OCI-LY1 (cell line): ENCODE data around the gene GCN1.
A peak's percentile ranks its signal among the peaks of the same experiment; 100 is the strongest.

Experiments
- H2AFZ ChIP-seq: fragments of 200-600 bp; sonication (generic), shearing (Covaris generic); 2 replicates; pipeline ENCODE4 v1.6.0; 2014; ENCODE audit warnings: antibody characterized with exemption, mild to moderate bottlenecking, low read length
- H3F3A ChIP-seq: fragments of 200-600 bp; sonication (generic), shearing (Covaris generic); 2 replicates; pipeline ENCODE4 v1.6.0; 2014; ENCODE audit warnings: mild to moderate bottlenecking, antibody characterized with exemption, low read length, moderate library complexity; ENCODE audit not compliant: insufficient read depth
- H3K27ac ChIP-seq: fragments of 200-600 bp; sonication (generic); 2 replicates; pipeline ENCODE4 v1.5.1; 2014; ENCODE audit warnings: low read length, mixed run types, mild to moderate bottlenecking, low read depth; ENCODE audit not compliant: poor library complexity, severe bottlenecking
- H3K27me3 ChIP-seq: fragments of 200-600 bp; sonication (generic); 2 replicates; pipeline ENCODE4 v1.6.0; 2014; ENCODE audit warnings: antibody characterized with exemption, mild to moderate bottlenecking, low read length, moderate library complexity; ENCODE audit not compliant: insufficient read depth
- H3K36me3 ChIP-seq: fragments of 200-600 bp; sonication (generic); 2 replicates; pipeline ENCODE4 v1.6.1; 2014; ENCODE audit warnings: mild to moderate bottlenecking, antibody characterized with exemption, low read length, moderate library complexity, mixed read lengths; ENCODE audit not compliant: insufficient read depth
- H3K4me1 ChIP-seq: fragments of 200-600 bp; sonication (generic); 2 replicates; pipeline ENCODE4 v1.5.1; 2014; ENCODE audit warnings: mild to moderate bottlenecking, low read length, moderate library complexity; ENCODE audit not compliant: insufficient read depth, severe bottlenecking
- H3K4me2 ChIP-seq: fragments of 200-600 bp; sonication (generic), shearing (Covaris generic); 2 replicates; pipeline ENCODE4 v1.6.1; 2014; ENCODE audit warnings: low read length
- H3K4me3 ChIP-seq: fragments of 200-600 bp; sonication (generic); 2 replicates; pipeline ENCODE4 v1.5.1; 2014; ENCODE audit warnings: low read length, low read depth, mild to moderate bottlenecking, mixed read lengths; ENCODE audit not compliant: poor library complexity, severe bottlenecking
- H3K79me2 ChIP-seq: fragments of 200-600 bp; shearing (Covaris generic); 2 replicates; pipeline ENCODE4 v1.6.1; 2016; ENCODE audit warnings: mixed run types, low read length, mixed read lengths; ENCODE audit not compliant: insufficient read depth
- H3K9ac ChIP-seq: fragments of 200-600 bp; sonication (generic), shearing (Covaris generic); 2 replicates; pipeline ENCODE4 v1.6.1; 2014; ENCODE audit warnings: mild to moderate bottlenecking, low read length, mixed read lengths
- H3K9me2 ChIP-seq: fragments of 200-600 bp; sonication (generic), shearing (Covaris generic); 2 replicates; pipeline ENCODE4 v1.6.1; 2014; ENCODE audit warnings: low read depth, mild to moderate bottlenecking, low read length, mixed read lengths
- H3K9me3 ChIP-seq: fragments of 200-600 bp; shearing (Covaris generic); 2 replicates; pipeline ENCODE4 v1.6.1; 2014; ENCODE audit warnings: low read length, mixed read lengths
- H4K20me1 ChIP-seq: fragments of 200-600 bp; sonication (generic), shearing (Covaris generic); 2 replicates; pipeline ENCODE4 v1.6.0; 2016; ENCODE audit warnings: mild to moderate bottlenecking, low read length; ENCODE audit not compliant: insufficient read depth
- EZH2 ChIP-seq: fragments of 200-600 bp; sonication (generic), shearing (Covaris generic); IDR thresholded peaks from 2 replicates; pipeline ENCODE4 v1.8.0; 2017; ENCODE audit warnings: borderline replicate concordance, mixed run types, mild to moderate bottlenecking, antibody characterized with exemption, low read length, moderate library complexity, mixed read lengths
- TF ChIP-seq, protein P1 (sequence below): fragments of 200-600 bp; sonication (generic), shearing (Covaris generic); IDR thresholded peaks from 2 replicates; pipeline ENCODE4 v1.5.1; 2017; ENCODE audit warnings: mild to moderate bottlenecking, antibody characterized with exemption, low read length, moderate library complexity, mixed read lengths

The GCN1 gene

GRCh38 chr12:120095331-120095730 is 99.2 kb downstream of the GCN1 start:
- Histone ChIP-seq H3K79me2 (no peaks in the 10 kb centered on the region), H3K27ac (no peak overlapping the region), H2AFZ (no peak overlapping the region), H3F3A (no peaks in the 10 kb centered on the region), H3K4me1 (peaks cover 31% of the 10 kb centered on the region), H3K27me3 (no peaks in the 10 kb centered on the region), H3K9me2 (no peaks in the 10 kb centered on the region), H3K36me3 (peaks cover 67% of the 10 kb centered on the region), H3K4me2 (no peak overlapping the region), H3K9me3 (no peaks in the 10 kb centered on the region), H4K20me1 (no peaks in the 10 kb centered on the region), H3K9ac (no peak overlapping the region), H3K4me3 (no peak overlapping the region)
- TF ChIP-seq, protein P1, sequence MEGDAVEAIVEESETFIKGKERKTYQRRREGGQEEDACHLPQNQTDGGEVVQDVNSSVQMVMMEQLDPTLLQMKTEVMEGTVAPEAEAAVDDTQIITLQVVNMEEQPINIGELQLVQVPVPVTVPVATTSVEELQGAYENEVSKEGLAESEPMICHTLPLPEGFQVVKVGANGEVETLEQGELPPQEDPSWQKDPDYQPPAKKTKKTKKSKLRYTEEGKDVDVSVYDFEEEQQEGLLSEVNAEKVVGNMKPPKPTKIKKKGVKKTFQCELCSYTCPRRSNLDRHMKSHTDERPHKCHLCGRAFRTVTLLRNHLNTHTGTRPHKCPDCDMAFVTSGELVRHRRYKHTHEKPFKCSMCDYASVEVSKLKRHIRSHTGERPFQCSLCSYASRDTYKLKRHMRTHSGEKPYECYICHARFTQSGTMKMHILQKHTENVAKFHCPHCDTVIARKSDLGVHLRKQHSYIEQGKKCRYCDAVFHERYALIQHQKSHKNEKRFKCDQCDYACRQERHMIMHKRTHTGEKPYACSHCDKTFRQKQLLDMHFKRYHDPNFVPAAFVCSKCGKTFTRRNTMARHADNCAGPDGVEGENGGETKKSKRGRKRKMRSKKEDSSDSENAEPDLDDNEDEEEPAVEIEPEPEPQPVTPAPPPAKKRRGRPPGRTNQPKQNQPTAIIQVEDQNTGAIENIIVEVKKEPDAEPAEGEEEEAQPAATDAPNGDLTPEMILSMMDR: no peak
- TF ChIP-seq EZH2: no peak

DNA sequence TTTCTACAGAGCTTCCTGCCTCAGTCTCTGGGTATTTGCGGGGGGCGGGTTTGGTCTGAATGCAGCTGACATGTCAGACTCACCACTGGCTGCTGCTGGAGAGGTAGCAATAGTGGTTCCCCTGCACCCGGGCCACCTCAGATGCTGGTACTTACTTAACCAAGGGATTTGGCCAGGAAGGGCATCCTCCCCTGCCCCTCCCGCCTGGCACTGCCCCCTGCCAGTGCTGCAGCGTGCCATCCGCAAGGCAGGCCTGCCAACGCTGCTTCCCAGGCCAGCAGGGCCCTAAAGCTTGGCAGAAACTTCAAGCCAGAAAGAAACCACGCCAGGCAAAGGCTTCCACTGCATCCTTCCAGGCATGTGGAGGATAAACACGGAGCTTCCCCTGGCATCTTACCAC is 100.0 kb downstream of the GCN1 start:
- Histone ChIP-seq H3K79me2 (no peaks in the 10 kb centered on the region), H3K36me3 (peaks cover 62% of the 10 kb centered on the region), H3K4me1 (peaks cover 31% of the 10 kb centered on the region), H3K4me2 (no peak overlapping the region; the same call in 1 of the 2 replicates), H3K27ac (peak overlapping the region; percentile 67), H3K9ac (peak overlapping the region; percentile 38; the same call in 1 of the 2 replicates), H4K20me1 (no peaks in the 10 kb centered on the region), H2AFZ (no peak overlapping the region), H3K4me3 (no peak overlapping the region), H3K27me3 (no peaks in the 10 kb centered on the region), H3F3A (no peaks in the 10 kb centered on the region), H3K9me3 (no peaks in the 10 kb centered on the region), H3K9me2 (no peaks in the 10 kb centered on the region)
- TF ChIP-seq, protein P1: no peak
- no peak for TF ChIP-seq EZH2

GRCh38 chr12:120093592-120094355 is 100.7 kb downstream of the GCN1 start:
- Histone ChIP-seq H3K27me3 (no peaks in the 10 kb centered on the region), H3K4me3 (no peak overlapping the region), H3K27ac (peak overlapping the region; percentile 77), H3K4me1 (peaks cover 35% of the 10 kb centered on the region), H3K9me3 (no peaks in the 10 kb centered on the region), H3K4me2 (peak overlapping the region; percentile 35; the same call in 1 of the 2 replicates), H3K79me2 (no peaks in the 10 kb centered on the region), H3F3A (no peaks in the 10 kb centered on the region), H2AFZ (no peak overlapping the region), H3K9me2 (no peaks in the 10 kb centered on the region), H3K9ac (peak overlapping the region; percentile 21; the same call in 1 of the 2 replicates), H4K20me1 (no peaks in the 10 kb centered on the region), H3K36me3 (peaks cover 55% of the 10 kb centered on the region)
- TF ChIP-seq EZH2: no peak
- TF ChIP-seq, protein P1: no peak
